Type B pancreatic cell (in vitro differentiated cells): ENCODE measurements around the gene RHBDL1. TPM values are rescaled to one million over a fixed set of nuclear protein-coding genes. Genes with fewer than 3 reads are reported as not detected.

Experiments used
- DNase-seq: peaks from one replicate; pipeline ENCODE4 v3.0.0; 2021; ENCODE audit warnings: mixed read lengths; ENCODE audit not compliant: unreplicated experiment; ENCODE audit errors: extremely low spot score
- H3K27ac Mint-ChIP-seq: 2 replicates; pipeline ENCODE4 v1.8.0; 2021; ENCODE audit warnings: mild to moderate bottlenecking, mixed read lengths
- H3K27me3 Mint-ChIP-seq: 2 replicates; pipeline ENCODE4 v1.8.0; 2021; ENCODE audit warnings: mixed read lengths
- H3K36me3 Mint-ChIP-seq: 2 replicates; pipeline ENCODE4 v1.8.0; 2021; ENCODE audit warnings: mixed read lengths
- H3K4me1 Mint-ChIP-seq: one replicate; pipeline ENCODE4 v1.8.0; 2021; ENCODE audit warnings: mixed read lengths; ENCODE audit not compliant: unreplicated experiment
- H3K4me3 Mint-ChIP-seq: 2 replicates; pipeline ENCODE4 v1.8.0; 2021; ENCODE audit warnings: mild to moderate bottlenecking, mixed read lengths
- H3K9me3 Mint-ChIP-seq: 2 replicates; pipeline ENCODE4 v1.8.0; 2021; ENCODE audit warnings: mixed read lengths
- CTCF ChIP-seq: fragments of 200-600 bp; sonication (generic); conservative IDR thresholded peaks from 2 replicates; pipeline ENCODE4 v1.5.0; 2021; ENCODE audit warnings: antibody characterized with exemption, mild to moderate bottlenecking
- total RNA-seq: library from RNA; stranded (reverse); gene quantifications from 2 replicates; pipeline ENCODE4 v1.2.1, GENCODE V29; 2021; ENCODE audit warnings: low replicate concordance

RHBDL1 gene
- total RNA-seq, 1 donor from 2014 or later = 2.7 TPM

- no peaks in the 10 kb centered on the region for H3K27me3 Mint-ChIP-seq
- peak overlapping the region; percentile 69 for H3K4me3 Mint-ChIP-seq
- H3K36me3 Mint-ChIP-seq = no peaks in the 10 kb centered on the region
- no peaks in the 10 kb centered on the region for H3K4me1 Mint-ChIP-seq
- peak overlapping the region; percentile 73 for H3K27ac Mint-ChIP-seq
- no peaks in the 10 kb centered on the region for H3K9me3 Mint-ChIP-seq
- no peak for DNase-seq
- no peak for TF ChIP-seq CTCF
These were observed 29.4 kb upstream of the RHBDL1 start for GRCh38 chr16:645852-646678.

- Mint-ChIP-seq H3K27ac (peak overlapping the region; percentile 13), H3K4me1 (no peaks in the 10 kb centered on the region), H3K36me3 (no peaks in the 10 kb centered on the region), H3K9me3 (no peaks in the 10 kb centered on the region), H3K4me3 (no peak overlapping the region), H3K27me3 (no peaks in the 10 kb centered on the region)
- no peak for TF ChIP-seq CTCF
- no peak for DNase-seq
These were observed 28.7 kb upstream of the RHBDL1 start for GRCh38 chr16:646679-647172.

- no peaks in the 10 kb centered on the region for H3K9me3 Mint-ChIP-seq
- H3K4me1 Mint-ChIP-seq = no peaks in the 10 kb centered on the region
- no peak for TF ChIP-seq CTCF
- no peak for DNase-seq
- H3K4me3 Mint-ChIP-seq = no peak overlapping the region
- peak overlapping the region; percentile 13 for H3K27ac Mint-ChIP-seq
- no peaks in the 10 kb centered on the region for H3K27me3 Mint-ChIP-seq
- H3K36me3 Mint-ChIP-seq = no peaks in the 10 kb centered on the region
These were observed 28.1 kb upstream of the RHBDL1 start for GRCh38 chr16:647173-647902.

- TF ChIP-seq CTCF = peak; percentile 62
- Mint-ChIP-seq H3K4me3 (peak overlapping the region; percentile 84), H3K4me1 (no peaks in the 10 kb centered on the region), H3K27me3 (no peaks in the 10 kb centered on the region), H3K9me3 (no peaks in the 10 kb centered on the region), H3K36me3 (no peaks in the 10 kb centered on the region), H3K27ac (peak overlapping the region; percentile 79)
- DNase-seq = no peak
These were observed 27.2 kb upstream of the RHBDL1 start for GRCh38 chr16:648071-648780.

GRCh38 chr16:648781-649589 lies 26.5 kb upstream of the RHBDL1 start, which contains the start of gene WDR90:
WDR90 (plus strand) TSS chr16:649365; CDS start chr16:649417, 52 bp downstream.
- H3K36me3 Mint-ChIP-seq = no peaks in the 10 kb centered on the region

More at GRCh38 chr16:648781-649589, 26.5 kb upstream of the RHBDL1 start, which contains the start of gene WDR90:
- Mint-ChIP-seq H3K9me3 (no peaks in the 10 kb centered on the region), H3K4me3 (peak within 1 kb of the TSS; percentile 84), H3K27me3 (no peaks in the 10 kb centered on the region), H3K4me1 (no peaks in the 10 kb centered on the region), H3K27ac (peak within 1 kb of the TSS; percentile 79)
- peak; percentile 95 for DNase-seq
- TF ChIP-seq CTCF = no peak
